Stimulated activated CD8-positive, alpha-beta memory T cell treated with anti-CD3 and anti-CD28 coated beads, Interleukin-15, amount 100 ng/mL, for 24 hours (primary cell): ENCODE measurements around the gene CDAN1.
"Not testable (repeated sequence)": the region's sequence is repeated elsewhere in the genome, so short reads cannot be mapped to it uniquely, and the experiment has no call there.

Experiments used
- DNase-seq: peaks from one replicate; pipeline ENCODE4 v3.0.0-alpha.2; 2020; ENCODE audit warnings: low read depth

CDAN1 gene

GRCh38 chr15:42710662-42711061 lies 26.3 kb downstream of the CDAN1 start:
- no peak for DNase-seq

- no peak for DNase-seq
Observed at GRCh38 chr15:42707873-42708544, 28.9 kb downstream of the CDAN1 start.

DNA sequence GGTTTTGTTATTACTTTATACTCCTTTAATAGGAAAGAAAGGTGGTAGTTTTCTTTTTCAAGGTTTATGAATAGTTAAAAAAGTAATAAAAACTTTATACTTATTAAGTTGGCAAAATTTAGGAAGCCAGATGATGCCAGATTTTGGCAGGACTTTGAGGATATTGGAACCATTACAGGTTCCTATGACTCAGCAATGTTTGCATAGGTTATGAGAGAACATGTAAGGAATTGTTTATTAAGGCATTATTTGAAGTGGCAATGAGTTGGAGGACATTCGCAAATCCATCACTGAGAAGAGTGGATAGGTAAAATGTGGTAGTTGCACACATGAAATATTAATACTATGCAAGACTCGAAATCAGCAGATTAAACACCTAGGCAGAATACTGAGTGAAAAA lies 29.9 kb downstream of the CDAN1 start:
- DNase-seq = no peak

DNA sequence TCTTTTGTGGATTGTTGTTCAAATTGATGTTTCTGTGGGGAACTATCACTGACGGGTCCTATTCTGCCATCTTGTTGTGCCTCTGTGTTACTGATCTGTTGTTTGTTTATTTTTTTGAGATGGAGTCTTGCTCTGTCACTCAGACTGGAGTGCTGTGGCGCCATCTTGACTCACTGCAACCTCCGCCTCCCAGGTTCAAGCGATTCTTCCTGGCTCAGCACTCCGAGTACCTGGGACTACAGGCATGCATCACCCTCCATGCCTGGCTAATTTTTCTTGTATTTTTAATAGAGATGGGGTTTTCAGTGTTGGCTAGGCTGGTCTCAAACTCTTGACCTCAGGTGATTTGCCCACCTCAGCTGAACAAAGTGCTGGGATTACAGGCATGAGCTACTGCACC lies 31.6 kb downstream of the CDAN1 start:
- no peak for DNase-seq

DNA sequence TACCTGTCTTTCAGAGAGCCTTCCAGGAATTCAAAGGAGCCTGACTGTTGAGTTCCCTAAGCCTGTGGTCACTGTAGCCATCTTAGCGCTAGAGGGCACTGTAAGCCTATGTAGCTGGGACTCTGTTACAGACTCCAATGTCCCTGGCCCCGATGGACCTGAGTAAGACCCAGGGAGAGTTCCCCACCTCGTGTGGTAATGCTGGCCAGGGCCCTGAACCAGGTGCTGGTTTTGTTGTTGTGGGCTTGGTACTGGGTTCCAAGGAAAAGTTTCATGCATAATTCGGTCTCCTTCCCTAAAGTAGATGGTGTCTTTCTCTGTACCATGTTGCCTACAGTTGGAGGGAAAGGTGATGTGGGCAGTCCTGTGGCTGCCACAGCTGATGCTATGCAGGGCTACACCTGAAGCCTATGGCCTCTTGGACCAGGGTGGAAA lies 32.4 kb downstream of the CDAN1 start:
- no peak for DNase-seq

- DNase-seq = no peak
Observed at GRCh38 chr15:42696626-42697025, 40.3 kb downstream of the CDAN1 start.

DNA sequence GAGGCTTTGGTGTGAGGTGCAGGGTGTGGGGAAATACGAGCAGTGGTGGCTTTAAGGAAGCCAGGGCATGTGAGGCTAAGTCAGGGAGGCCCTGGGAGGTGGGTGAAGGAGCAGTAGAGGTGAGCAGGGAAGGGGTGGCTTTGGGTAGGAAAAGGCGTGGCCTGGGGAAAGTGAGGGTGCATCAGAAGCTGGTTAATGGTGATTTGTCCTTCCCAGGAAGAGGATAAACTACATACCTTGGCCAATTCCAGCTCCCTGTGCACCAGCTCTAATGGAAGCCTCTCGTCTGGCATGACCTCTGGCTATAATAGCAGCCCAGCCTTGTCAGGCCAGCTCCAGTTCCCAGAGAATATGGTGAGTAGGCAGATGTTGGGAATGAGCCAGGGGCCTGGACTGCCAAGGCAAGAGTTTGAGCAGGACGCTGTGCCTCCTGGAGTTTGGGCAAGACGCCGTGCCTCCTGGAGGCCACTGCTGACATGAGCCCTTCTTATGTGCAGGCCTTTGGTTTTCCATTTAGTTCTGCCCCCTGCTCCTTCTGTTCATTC lies 41.3 kb downstream of the CDAN1 start:
- DNase-seq = no peak

DNA sequence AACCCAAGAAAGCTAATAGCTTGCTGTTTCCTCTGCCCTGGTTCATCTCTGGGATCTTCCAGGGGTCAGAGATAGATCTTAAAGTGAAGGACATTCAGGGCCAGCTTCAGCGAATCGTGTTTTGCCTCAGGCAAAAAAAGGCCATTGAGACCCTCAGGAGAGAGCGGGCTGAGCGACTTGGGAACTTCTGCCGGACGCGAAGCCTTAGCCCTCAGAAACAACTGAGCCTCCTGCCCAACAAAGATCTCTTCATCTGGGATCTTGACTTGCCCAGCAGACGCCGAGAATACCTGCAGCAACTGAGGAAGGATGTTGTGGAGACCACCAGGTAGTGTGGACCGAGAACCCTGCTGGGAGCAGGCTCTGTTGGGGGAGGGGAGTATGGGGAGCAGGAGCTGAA lies 42.5 kb downstream of the CDAN1 start:
- DNase-seq = no peak

GRCh38 chr15:42693942-42694341 lies 43.0 kb downstream of the CDAN1 start:
- no peak for DNase-seq

DNA sequence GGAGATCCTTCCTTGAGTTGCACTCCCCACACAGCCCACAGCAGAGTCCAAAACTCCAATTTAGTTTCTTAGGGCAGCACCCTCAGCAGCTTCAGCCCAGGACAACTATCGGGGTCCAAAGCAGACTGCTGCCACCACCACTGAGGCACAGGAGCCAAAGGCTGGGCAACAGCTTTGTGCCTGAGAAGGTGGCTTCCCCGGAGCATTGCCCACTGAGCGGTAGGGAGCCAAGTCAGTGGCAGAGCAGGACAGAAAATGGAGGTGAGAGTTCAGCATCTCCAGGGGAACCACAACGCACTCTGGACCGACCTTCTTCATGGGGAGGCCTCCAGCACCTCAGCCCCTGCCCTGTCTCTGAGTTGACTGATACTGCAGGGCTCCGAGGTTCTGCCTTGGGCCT lies 43.4 kb downstream of the CDAN1 start:
- DNase-seq = no peak

DNA sequence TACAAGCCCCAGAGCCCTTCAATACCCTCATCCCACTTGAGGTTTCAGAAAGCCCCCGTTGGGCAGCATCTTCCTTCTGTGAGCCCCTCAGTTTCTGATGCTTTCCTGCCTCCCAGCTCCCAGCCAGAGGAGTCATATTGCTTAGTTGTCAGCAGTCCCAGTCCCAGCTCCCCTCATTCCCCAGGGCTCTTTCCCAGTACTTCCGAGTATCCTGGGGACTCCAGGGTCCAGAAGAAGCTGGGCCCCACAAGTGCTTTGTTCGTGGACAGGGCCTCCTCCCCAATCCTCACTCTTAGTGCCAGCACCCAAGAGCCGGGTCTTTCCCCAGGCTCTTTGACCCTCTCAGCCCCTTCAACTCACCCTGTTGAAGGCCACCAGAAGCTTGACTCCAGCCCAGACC lies 43.9 kb downstream of the CDAN1 start:
- DNase-seq = no peak

DNA sequence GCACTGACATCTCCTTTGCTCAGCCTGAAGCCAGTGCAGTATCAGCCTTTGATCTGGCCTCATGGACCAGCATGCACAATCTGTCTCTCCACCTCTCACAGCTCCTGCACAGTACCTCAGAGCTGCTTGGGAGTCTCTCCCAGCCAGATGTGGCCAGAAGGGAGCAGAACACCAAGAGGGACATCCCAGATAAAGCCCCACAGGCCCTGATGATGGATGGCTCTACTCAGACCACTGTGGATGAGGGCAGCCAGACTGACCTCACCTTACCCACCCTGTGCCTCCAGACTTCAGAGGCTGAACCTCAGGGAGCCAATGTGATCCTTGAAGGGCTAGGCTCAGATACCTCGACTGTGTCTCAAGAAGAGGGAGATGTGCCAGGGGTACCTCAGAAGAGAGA lies 44.4 kb downstream of the CDAN1 start:
- DNase-seq = no peak

GRCh38 chr15:42691770-42692169 lies 45.2 kb downstream of the CDAN1 start:
- no peak for DNase-seq

DNA sequence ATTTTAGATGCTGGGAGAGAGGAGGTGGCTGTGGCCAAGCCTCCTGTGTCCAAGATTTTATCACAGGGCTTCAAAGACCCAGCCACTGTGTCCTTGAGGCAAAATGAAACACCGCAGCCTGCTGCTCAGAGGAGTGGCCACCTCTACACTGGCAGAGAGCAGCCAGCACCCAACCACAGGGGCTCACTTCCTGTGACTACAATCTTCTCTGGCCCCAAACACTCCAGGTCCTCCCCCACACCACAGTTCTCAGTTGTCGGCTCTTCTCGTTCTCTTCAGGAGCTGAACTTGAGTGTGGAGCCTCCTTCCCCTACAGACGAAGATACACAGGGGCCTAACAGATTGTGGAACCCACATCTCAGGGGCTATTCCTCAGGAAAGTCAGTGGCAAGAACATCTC lies 45.6 kb downstream of the CDAN1 start:
- no peak for DNase-seq

- DNase-seq = no peak
Observed at GRCh38 chr15:42688301-42688700, 48.6 kb downstream of the CDAN1 start.

DNA sequence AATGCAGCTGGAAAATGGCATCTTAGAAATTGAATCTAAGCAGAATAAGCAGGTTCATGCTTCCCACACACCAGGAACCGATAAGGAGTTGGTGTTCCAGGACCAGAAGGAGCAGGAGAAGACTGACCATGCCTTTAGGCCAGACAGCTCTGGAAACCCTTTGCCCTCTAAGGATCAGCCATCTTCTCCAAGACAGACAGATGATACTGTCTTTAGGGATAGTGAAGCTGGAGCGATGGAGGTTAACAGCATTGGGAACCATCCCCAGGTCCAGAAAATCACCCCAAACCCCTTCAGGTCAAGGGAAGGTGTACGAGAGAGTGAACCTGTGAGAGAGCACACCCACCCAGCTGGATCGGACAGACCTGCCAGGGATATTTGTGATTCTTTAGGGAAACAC lies 49.2 kb downstream of the CDAN1 start:
- no peak for DNase-seq

DNA sequence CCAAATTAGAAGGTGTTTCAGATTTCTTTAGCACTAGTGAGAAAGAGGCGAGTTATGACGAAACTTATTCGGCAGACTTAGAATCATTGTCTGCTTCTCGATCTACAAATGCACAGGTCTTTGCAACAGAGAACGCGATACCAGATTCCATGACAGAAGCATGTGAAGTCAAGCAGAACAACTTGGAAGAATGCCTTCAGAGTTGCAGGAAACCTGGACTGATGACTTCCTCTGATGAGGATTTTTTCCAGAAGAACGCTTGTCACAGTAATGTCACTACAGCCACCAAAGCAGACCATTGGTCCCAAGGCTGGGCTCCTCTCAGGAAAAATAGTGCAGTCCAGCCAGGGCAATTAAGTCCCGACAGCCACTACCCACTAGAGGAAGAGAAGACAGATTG lies 50.6 kb downstream of the CDAN1 start:
- no peak for DNase-seq

DNA sequence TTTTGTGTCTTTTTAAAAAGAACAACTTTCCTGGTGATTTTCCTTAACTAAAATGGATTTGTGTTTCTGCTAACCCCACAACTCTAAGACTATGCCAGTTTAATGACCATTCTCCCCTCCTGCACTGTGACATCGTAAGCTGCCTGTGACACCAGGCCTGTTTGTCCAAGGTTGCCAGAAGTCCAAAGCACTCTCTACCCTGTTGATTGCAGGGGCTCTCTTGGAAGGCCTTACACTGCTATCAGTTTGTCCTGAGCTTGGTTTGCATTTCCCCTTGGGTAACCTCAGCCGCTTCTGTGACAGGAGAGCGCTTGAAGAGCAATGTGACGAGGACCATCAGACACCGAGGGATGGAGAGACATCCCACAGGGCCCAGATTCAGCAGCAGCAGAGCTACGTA lies 55.8 kb downstream of the CDAN1 start:
- DNase-seq = no peak

GRCh38 chr15:42680142-42680482 lies 56.8 kb downstream of the CDAN1 start:
- not testable (repeated sequence) for DNase-seq

DNA sequence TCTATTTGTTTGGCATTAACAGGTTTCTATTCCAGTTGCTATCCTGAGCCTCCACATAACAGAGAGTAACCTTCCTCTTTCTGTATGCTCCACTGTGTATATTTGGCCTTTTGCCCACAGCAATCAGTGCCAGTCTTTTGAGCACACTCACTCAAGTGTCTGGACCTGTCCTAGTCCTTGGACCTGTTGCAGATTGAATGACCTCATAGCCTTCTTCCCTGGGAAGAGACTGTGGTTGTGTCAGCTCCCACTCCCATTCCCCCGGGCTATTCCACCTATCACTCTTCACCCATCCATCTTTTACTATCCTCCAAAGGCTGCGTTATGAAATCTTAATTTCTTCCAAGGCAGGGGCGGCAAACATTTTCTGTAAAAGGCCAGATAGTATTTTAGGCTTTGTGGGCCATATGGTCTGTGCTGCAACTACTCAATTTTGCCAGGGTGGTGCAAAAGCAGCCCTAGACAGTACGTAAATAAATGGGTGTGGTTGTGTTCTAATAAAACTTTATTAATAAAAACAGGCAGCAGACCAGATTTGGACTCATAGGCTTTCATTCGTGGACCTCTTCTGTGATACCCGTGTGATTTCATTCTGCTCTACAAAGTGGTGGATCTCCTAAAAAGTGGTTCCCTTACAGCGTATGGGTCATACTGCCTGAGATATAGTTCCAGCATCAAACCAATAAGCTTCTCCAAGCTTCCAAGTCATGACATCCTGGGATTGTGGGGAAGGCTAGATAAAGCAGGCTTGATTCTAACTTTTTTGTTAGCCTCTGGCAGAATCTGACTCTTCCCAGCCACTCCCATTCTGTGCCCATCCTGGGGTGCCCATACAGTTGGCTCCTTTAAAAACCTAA lies 57.4 kb downstream of the CDAN1 start:
- no peak for DNase-seq

DNA sequence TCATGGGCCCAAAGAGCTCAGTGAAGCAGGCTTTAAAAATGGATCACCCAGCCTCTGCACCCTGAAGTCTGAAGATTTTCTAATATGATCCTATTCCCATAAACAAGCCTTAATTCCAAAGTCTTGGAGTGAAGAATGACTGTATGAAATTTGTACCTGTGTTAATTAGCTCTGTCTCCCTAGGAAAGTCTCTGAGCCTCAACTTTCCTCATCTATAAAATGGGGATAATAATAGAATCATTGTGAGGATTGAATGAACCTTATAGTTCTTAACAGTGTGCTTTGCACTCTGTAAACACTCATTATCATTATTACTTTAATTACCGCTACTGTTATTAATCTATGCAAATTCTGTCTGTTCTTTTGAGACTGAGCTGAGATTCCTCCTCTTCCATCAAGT lies 61.9 kb downstream of the CDAN1 start:
- DNase-seq = no peak

- no peak for DNase-seq
Observed at GRCh38 chr15:42674472-42674871, 62.5 kb downstream of the CDAN1 start.
